Endothelial cell of umbilical vein (primary cell): ENCODE data around the gene CFAP126. TPM values are rescaled to one million over a fixed set of nuclear protein-coding genes. Genes with fewer than 3 reads are reported as not detected.
"Not testable (repeated sequence)": the region's sequence is repeated elsewhere in the genome, so short reads cannot be mapped to it uniquely, and the experiment has no call there.

ENCODE experiments used
- BruUV-seq: library from RNA; stranded (reverse); fragments of 400-500 nt; replicated peaks from 2 replicates; lab custom pipeline; 2021; lab: Mats Ljungman, UMichigan
- CTCF ChIA-PET: fragments of 300-600, 350-600 bp; sonication (Branson Sonifier 250); formaldehyde crosslinking; loops from one replicate; lab custom pipeline; 2021; ENCODE audit warnings: antibody characterized with exemption, inconsistent platforms; lab: Charles Lee
- POLR2A ChIA-PET: fragments of 300-600, 350-600 bp; sonication (Branson Sonifier 250); formaldehyde crosslinking; loops from one replicate; lab custom pipeline; 2021; ENCODE audit warnings: antibody characterized with exemption, inconsistent platforms; lab: Charles Lee
- DNase-seq: peaks from one replicate; pipeline ENCODE4 v3.0.0-alpha.2; 2011; ENCODE audit warnings: low read depth, low spot score
- FAIRE-seq: peaks from 2 replicates; lab custom pipeline; 2011; peaks lifted over from hg19 to GRCh38; lab: Jason Lieb, UNC
- H2AFZ ChIP-seq: 2 replicates; pipeline ENCODE4 v1.6.0; 2012; ENCODE audit warnings: low read depth, low read length, control low read depth, inconsistent platforms
- H3K27ac ChIP-seq: 2 replicates; pipeline ENCODE4 v1.5.1; 2011; ENCODE audit warnings: low read depth, mild to moderate bottlenecking, control low read depth, low read length, moderate library complexity; ENCODE audit not compliant: insufficient read depth
- H3K27me3 ChIP-seq, 2 experiments: 2 replicates each; pipeline versions ENCODE4 v1.6.0 to v1.6.1; 2011; ENCODE audit warnings: low read length in 2 of 2, mixed read lengths in 1 of 2; ENCODE audit not compliant: control insufficient read depth in 2 of 2, insufficient read depth in 2 of 2
- H3K36me3 ChIP-seq, 2 experiments: 2 replicates in 1 of 2; 3 replicates in 1 of 2; pipeline ENCODE4 v1.5.1; 2011; ENCODE audit warnings: low read length in 2 of 2, mild to moderate bottlenecking in 1 of 2, moderate library complexity in 1 of 2; ENCODE audit not compliant: control insufficient read depth in 2 of 2, insufficient read depth in 2 of 2; ENCODE audit errors: extremely low read depth in 1 of 2
- H3K4me1 ChIP-seq: 3 replicates; pipeline ENCODE4 v1.5.1; 2011; ENCODE audit warnings: mild to moderate bottlenecking, low read length; ENCODE audit not compliant: control insufficient read depth, insufficient read depth; ENCODE audit errors: extremely low read depth
- H3K4me2 ChIP-seq: 2 replicates; pipeline ENCODE4 v1.6.1; 2011; ENCODE audit warnings: low read length, control low read depth, mixed read lengths; ENCODE audit not compliant: insufficient read depth
- H3K4me3 ChIP-seq, 3 experiments: fragments of 200-600 bp in 1 of 3; sonication (generic), shearing (Covaris generic) in 1 of 3; replicated peaks in 1 of 3; 2 replicates each; pipeline ENCODE4 v1.5.1; 2011 to 2016; ENCODE audit warnings: control low read depth in 3 of 3, low read length in 3 of 3, mild to moderate bottlenecking in 2 of 3, inconsistent platforms in 1 of 3, low read depth in 1 of 3, moderate library complexity in 1 of 3; ENCODE audit not compliant: insufficient read depth in 1 of 3
- H3K79me2 ChIP-seq: 2 replicates; pipeline ENCODE4 v1.6.0; 2012; ENCODE audit warnings: low read length, inconsistent platforms; ENCODE audit not compliant: control insufficient read depth, insufficient read depth
- H3K9ac ChIP-seq: replicated peaks from 2 replicates; pipeline ENCODE3; 2011; ENCODE audit warnings: low read length, control low read depth; ENCODE audit not compliant: insufficient read depth; ENCODE audit errors: extremely low read depth
- H3K9me1 ChIP-seq: replicated peaks from 3 replicates; pipeline ENCODE4 v1.6.0; 2011; ENCODE audit warnings: mild to moderate bottlenecking, low read length; ENCODE audit not compliant: control insufficient read depth, insufficient read depth; ENCODE audit errors: extremely low read depth
- H3K9me3 ChIP-seq: replicated peaks from 2 replicates; pipeline ENCODE4 v1.5.1; 2012; ENCODE audit warnings: low read length, inconsistent platforms; ENCODE audit not compliant: control insufficient read depth, insufficient read depth
- H4K20me1 ChIP-seq: replicated peaks from 2 replicates; pipeline ENCODE3; 2011; ENCODE audit warnings: mild to moderate bottlenecking, low read length; ENCODE audit not compliant: control insufficient read depth, insufficient read depth; ENCODE audit errors: extremely low read depth
- EZH2 ChIP-seq: IDR thresholded peaks from 2 replicates; pipeline ENCODE4 v1.6.1; 2012; ENCODE audit warnings: borderline replicate concordance, low read depth, mild to moderate bottlenecking, moderate library complexity, low read length, inconsistent platforms; ENCODE audit not compliant: severe bottlenecking
- FOS ChIP-seq: IDR thresholded peaks from 2 replicates; pipeline ENCODE4 v1.6.1; 2011; ENCODE audit warnings: mild to moderate bottlenecking, low read length, moderate library complexity, borderline replicate concordance; ENCODE audit not compliant: insufficient read depth
- GATA2 ChIP-seq: IDR thresholded peaks from 2 replicates; pipeline ENCODE4 v1.7.0; 2011; ENCODE audit warnings: low read depth, mild to moderate bottlenecking, moderate library complexity, mixed read lengths, low read length; ENCODE audit not compliant: insufficient read length, insufficient read depth
- JUN ChIP-seq: IDR thresholded peaks from 2 replicates; pipeline ENCODE4 v1.6.1; 2011; ENCODE audit warnings: borderline replicate concordance, low read depth; ENCODE audit not compliant: insufficient read length, insufficient read depth
- MYC ChIP-seq: IDR thresholded peaks from one replicate; pipeline ENCODE4 v1.6.1; 2011; ENCODE audit warnings: mild to moderate bottlenecking, low read depth, low read length
- POLR2A ChIP-seq: IDR thresholded peaks from 2 replicates; pipeline ENCODE4 v1.6.1; 2012; ENCODE audit warnings: low read depth, mild to moderate bottlenecking, control low read depth, low read length
- POLR2AphosphoS5 ChIP-seq: IDR thresholded peaks from 2 replicates; pipeline ENCODE4 v1.6.1; 2012; ENCODE audit warnings: low read depth, mild to moderate bottlenecking, control low read depth, low read length, moderate library complexity; ENCODE audit not compliant: insufficient read depth
- dilution Hi-C: fragments of 300-500 bp; cut with MboI; formaldehyde crosslinking; loops from one replicate; pipeline ENCODE4 v1.15.0; 2019; ENCODE audit warnings: low sequenced_read_pairs; ENCODE audit not compliant: extremely low pct_ligation_motif_present
- intact Hi-C: fragments of 100-400 bp; cut with micrococcal nuclease; formaldehyde crosslinking; loops from one replicate; pipeline ENCODE4 v1.10.0; 2022
- polyA plus RNA-seq, 4 experiments: library from polyadenylated mRNA; depleted of rRNA in 3 of 4; stranded (reverse) in 3 of 4; unstranded in 1 of 4; fragments of >200 nt; gene quantifications; 2 replicates each; pipeline versions ENCODE4 v1.2.1 to v1.2.3, GENCODE V29; 2011 to 2012; ENCODE audit warnings: missing spikeins in 1 of 4
- total RNA-seq: library from RNA; stranded (reverse); gene quantifications from 2 replicates; pipeline ENCODE4 v1.2.3, GENCODE V29; 2021
- TF ChIP-seq, protein P1 (sequence below), 2 donors: IDR thresholded peaks; 1 replicate in 1 of 2; 2 replicates in 1 of 2; pipeline ENCODE4 v1.5.1; 2011; ENCODE audit warnings: low read length in 2 of 2, mild to moderate bottlenecking in 2 of 2, moderate library complexity in 2 of 2, control low read depth in 1 of 2, inconsistent platforms in 1 of 2, low read depth in 1 of 2; ENCODE audit not compliant: insufficient read depth in 1 of 2; ENCODE audit errors: extremely low read depth in 1 of 2
- TF ChIP-seq, protein P2 (sequence below): IDR thresholded peaks from 2 replicates; pipeline ENCODE4 v1.6.1; 2011; ENCODE audit not compliant: insufficient read depth, insufficient read length

Gene CFAP126
- total and polyA plus RNA-seq, 2 donors (not counting 3 experiments of a cell fraction or from before 2014, with no cell fraction given) = not detected

DNA sequence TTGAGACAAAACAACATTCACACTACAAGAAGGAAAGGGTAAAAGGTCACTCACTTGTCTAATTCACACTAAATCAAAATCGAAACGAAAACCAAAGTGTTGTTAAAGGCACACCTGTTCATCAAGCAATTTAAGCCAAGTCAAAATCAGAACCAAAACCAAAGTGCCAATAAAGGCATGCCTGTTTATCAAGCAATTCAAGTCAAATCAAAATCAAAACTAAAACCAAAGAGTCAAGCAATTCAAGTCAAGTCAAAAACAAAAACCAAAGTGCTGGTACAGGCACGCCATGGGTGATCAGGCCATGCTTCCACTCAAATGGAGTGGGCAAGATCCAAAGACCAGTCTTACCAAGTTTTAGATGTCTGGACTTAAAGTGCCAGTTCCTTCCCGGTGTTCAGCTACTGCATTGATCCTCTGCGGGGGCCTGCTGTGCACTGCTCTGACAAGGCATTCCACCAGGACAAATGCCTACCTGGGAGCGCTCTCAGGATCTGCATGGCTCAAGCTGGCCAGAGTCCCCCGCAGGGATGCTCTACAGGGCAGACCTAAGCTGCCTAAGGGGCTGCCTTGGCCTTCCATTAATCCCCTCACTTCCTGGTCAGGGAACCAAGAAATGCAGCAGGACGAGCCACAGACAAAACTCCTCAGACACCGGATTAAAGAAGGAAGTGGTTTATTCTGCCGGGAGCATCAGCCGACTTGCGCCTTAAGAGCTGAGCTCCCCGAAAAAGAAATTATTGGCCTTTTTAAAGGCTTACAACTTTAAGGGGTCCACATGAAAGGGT is 42.4 kb upstream of the CFAP126 start:
- intact Hi-C loops, H3K79me2 ChIP-seq, CTCF ChIA-PET, dilution Hi-C loops, H3K9me1 ChIP-seq, FAIRE-seq, H2AFZ ChIP-seq, DNase-seq, H3K9ac ChIP-seq, H3K27me3 ChIP-seq, H3K9me3 ChIP-seq, H4K20me1 ChIP-seq, POLR2A ChIA-PET, BruUV-seq, H3K4me1 ChIP-seq, H3K36me3 ChIP-seq, H3K27ac ChIP-seq, H3K4me3 ChIP-seq, H3K4me2 ChIP-seq: not testable (repeated sequence)

DNA sequence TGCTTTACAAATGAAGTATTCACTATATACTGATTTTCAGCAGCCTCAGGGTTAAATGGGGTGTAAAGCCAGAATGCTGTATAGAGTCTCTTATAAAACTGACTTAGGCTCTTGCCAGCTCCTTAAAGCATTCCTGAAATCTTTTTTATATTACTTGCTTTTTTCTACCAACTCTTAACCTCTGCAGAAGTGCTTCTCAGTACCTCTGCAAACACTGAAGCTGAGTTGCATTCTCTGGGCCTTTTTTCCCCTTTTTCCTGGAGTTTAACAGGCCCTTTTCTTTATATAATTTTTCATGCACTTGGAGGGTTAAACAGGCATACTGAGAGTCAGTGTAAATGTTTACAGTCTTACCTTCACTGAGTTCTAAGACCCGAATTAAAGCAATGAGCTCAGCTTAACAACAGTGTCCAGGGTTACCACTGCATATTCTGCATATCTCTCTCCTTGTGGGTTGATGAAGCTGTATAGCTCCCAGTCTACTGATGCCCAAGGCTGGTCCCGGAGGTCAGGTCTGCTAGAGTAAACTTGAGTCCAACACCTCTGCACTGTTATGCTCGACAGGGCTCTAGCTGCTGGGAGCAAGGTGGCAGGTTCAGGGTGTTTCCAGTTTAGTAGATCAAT is 40.9 kb upstream of the CFAP126 start:
- peaks cover 0 to 2% of the 10 kb centered on the region in 2 experiments for H3K27me3 ChIP-seq
- no peaks in the 10 kb centered on the region for H4K20me1 ChIP-seq
- no peak overlapping the region for H3K4me3 ChIP-seq
- no peak overlapping the region for H3K27ac ChIP-seq
- dilution Hi-C loops = no loop called here
- H3K9ac ChIP-seq = no peak overlapping the region
- no peaks in the 10 kb centered on the region for H3K9me3 ChIP-seq
- TF ChIP-seq POLR2A (no peak), EZH2 (no peak), FOS (no peak), JUN (no peak), POLR2AphosphoS5 (no peak), MYC (no peak), GATA2 (no peak)
- TF ChIP-seq, protein P1, sequence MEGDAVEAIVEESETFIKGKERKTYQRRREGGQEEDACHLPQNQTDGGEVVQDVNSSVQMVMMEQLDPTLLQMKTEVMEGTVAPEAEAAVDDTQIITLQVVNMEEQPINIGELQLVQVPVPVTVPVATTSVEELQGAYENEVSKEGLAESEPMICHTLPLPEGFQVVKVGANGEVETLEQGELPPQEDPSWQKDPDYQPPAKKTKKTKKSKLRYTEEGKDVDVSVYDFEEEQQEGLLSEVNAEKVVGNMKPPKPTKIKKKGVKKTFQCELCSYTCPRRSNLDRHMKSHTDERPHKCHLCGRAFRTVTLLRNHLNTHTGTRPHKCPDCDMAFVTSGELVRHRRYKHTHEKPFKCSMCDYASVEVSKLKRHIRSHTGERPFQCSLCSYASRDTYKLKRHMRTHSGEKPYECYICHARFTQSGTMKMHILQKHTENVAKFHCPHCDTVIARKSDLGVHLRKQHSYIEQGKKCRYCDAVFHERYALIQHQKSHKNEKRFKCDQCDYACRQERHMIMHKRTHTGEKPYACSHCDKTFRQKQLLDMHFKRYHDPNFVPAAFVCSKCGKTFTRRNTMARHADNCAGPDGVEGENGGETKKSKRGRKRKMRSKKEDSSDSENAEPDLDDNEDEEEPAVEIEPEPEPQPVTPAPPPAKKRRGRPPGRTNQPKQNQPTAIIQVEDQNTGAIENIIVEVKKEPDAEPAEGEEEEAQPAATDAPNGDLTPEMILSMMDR (IDR thresholded peaks at IDR 0.05; ENCODE audit: extremely low read depth in 1 of 2, insufficient read depth in 1 of 2, low read depth in 1 of 2, low read length in 2 of 2) = no peak
- TF ChIP-seq, protein P2, sequence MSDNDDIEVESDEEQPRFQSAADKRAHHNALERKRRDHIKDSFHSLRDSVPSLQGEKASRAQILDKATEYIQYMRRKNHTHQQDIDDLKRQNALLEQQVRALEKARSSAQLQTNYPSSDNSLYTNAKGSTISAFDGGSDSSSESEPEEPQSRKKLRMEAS = no peak
- intact Hi-C loops = no loop called here
- H3K79me2 ChIP-seq = no peaks in the 10 kb centered on the region
- no peak overlapping the region for H3K4me2 ChIP-seq
- H3K9me1 ChIP-seq = no peaks in the 10 kb centered on the region
- CTCF ChIA-PET = no interaction called here
- no TSS peak for BruUV-seq
- FAIRE-seq (no peak), DNase-seq (no peak)
- POLR2A ChIA-PET = no interaction called here
- no peaks in the 10 kb centered on the region for H3K36me3 ChIP-seq
- H2AFZ ChIP-seq = no peak overlapping the region
- no peaks in the 10 kb centered on the region for H3K4me1 ChIP-seq
